ENCODE data around the gene STMN3.

DNA sequence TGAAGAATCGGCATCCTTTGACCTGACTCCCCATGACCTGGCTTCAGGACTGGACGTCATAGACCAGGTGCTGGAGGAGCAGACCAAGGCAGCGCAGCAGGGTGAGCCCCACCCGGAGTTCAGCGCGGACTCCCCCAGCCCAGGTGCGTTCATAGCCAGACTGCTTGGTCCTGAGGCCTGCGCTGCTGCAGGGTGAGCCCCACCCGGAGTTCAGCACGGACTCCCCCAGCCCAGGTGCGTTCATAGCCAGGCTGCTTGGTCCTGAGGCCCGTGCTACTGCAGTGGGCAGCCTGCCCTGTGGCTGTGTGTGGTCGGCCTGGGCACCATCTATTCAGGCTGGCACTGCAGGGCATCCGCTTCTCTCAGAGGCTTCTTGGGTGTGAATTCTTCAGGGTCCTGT, 20.7 kb upstream of the STMN3 start:
- TF ChIP-seq YY1 (IDR thresholded peaks at IDR 0.05; ENCODE audit: extremely low read depth, insufficient replicate concordance, low read depth, low read length) (no peak), EGR1 (IDR thresholded peaks at IDR 0.05; ENCODE audit: low read depth) (no peak), POLR2AphosphoS5 (IDR thresholded peaks at IDR 0.05; ENCODE audit: low read depth, low read length) (no peak), POLR2A (IDR thresholded peaks at IDR 0.05; ENCODE audit: borderline replicate concordance, extremely low read depth, insufficient read depth, insufficient read length) (no peak), RAD21 (IDR thresholded peaks at IDR 0.05; ENCODE audit: low read depth) (no peak), EZH2 (IDR thresholded peaks at IDR 0.05) (no peak), FOSL1 (IDR thresholded peaks at IDR 0.05; ENCODE audit: low read depth) (no peak)
- TF ChIP-seq, protein P1, sequence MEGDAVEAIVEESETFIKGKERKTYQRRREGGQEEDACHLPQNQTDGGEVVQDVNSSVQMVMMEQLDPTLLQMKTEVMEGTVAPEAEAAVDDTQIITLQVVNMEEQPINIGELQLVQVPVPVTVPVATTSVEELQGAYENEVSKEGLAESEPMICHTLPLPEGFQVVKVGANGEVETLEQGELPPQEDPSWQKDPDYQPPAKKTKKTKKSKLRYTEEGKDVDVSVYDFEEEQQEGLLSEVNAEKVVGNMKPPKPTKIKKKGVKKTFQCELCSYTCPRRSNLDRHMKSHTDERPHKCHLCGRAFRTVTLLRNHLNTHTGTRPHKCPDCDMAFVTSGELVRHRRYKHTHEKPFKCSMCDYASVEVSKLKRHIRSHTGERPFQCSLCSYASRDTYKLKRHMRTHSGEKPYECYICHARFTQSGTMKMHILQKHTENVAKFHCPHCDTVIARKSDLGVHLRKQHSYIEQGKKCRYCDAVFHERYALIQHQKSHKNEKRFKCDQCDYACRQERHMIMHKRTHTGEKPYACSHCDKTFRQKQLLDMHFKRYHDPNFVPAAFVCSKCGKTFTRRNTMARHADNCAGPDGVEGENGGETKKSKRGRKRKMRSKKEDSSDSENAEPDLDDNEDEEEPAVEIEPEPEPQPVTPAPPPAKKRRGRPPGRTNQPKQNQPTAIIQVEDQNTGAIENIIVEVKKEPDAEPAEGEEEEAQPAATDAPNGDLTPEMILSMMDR (IDR thresholded peaks at IDR 0.05 in 2 of 3, conservative IDR thresholded peaks at IDR 0.05 in 1 of 3; ENCODE audit: borderline replicate concordance in 1 of 3, insufficient read depth in 1 of 3, low read depth in 2 of 3, low read length in 2 of 3), result no peak
- TF ChIP-seq, protein P2, sequence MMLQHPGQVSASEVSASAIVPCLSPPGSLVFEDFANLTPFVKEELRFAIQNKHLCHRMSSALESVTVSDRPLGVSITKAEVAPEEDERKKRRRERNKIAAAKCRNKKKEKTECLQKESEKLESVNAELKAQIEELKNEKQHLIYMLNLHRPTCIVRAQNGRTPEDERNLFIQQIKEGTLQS (IDR thresholded peaks at IDR 0.05), result no peak
